H9 (cell line): ENCODE results near the gene ITPR1. TPM values are rescaled to one million over a fixed set of nuclear protein-coding genes. Genes with fewer than 3 reads are reported as not detected.
A peak's percentile ranks its signal among the peaks of the same experiment; 100 is the strongest.

Experiments used
- DNase-seq: peaks from one replicate; pipeline ENCODE4 v3.0.0-alpha.2; 2017
- H2AFZ ChIP-seq: one replicate; pipeline ENCODE4 v1.6.1; 2013; ENCODE audit warnings: mild to moderate bottlenecking, low read length, control low read depth, moderate library complexity
- H2AK5ac ChIP-seq: 2 replicates; pipeline ENCODE4 v1.6.1; 2013; ENCODE audit warnings: low read length, control low read depth, mixed read lengths; ENCODE audit not compliant: insufficient read length
- H2BK120ac ChIP-seq: one replicate; pipeline ENCODE4 v1.6.1; 2013; ENCODE audit warnings: low read depth, mild to moderate bottlenecking, low read length, control low read depth, inconsistent platforms; ENCODE audit not compliant: poor library complexity, severe bottlenecking
- H2BK12ac ChIP-seq: 2 replicates; pipeline ENCODE4 v1.6.1; 2013; ENCODE audit warnings: low read length, control low read depth, mixed read lengths, low read depth; ENCODE audit not compliant: insufficient read length
- H2BK15ac ChIP-seq: 2 replicates; pipeline ENCODE4 v1.6.1; 2013; ENCODE audit warnings: low read depth, low read length, control low read depth
- H2BK20ac ChIP-seq: one replicate; pipeline ENCODE4 v1.6.1; 2013; ENCODE audit warnings: low read depth, mild to moderate bottlenecking, low read length, control low read depth, inconsistent platforms; ENCODE audit not compliant: poor library complexity, severe bottlenecking
- H2BK5ac ChIP-seq: 2 replicates; pipeline ENCODE4 v1.6.1; 2013; ENCODE audit warnings: low read length, control low read depth, mixed read lengths; ENCODE audit not compliant: insufficient read length
- H3K14ac ChIP-seq: 2 replicates; pipeline ENCODE4 v1.6.1; 2013; ENCODE audit warnings: low read length, control low read depth; ENCODE audit not compliant: insufficient read depth
- H3K18ac ChIP-seq: 2 replicates; pipeline ENCODE4 v1.6.1; 2013; ENCODE audit warnings: low read depth, mild to moderate bottlenecking, mixed read lengths, low read length, control low read depth; ENCODE audit not compliant: insufficient read length
- H3K23ac ChIP-seq: 2 replicates; pipeline ENCODE4 v1.6.1; 2013; ENCODE audit warnings: low read length, control low read depth, mixed read lengths, low read depth; ENCODE audit not compliant: insufficient read length
- H3K23me2 ChIP-seq: 2 replicates; pipeline ENCODE4 v1.6.1; 2013; ENCODE audit warnings: low read depth, mild to moderate bottlenecking, mixed read lengths, low read length, control low read depth; ENCODE audit not compliant: insufficient read length, poor library complexity, severe bottlenecking
- H3K27ac ChIP-seq: 2 replicates; pipeline ENCODE4 v1.5.1; 2013; ENCODE audit warnings: low read length, control low read depth, mixed read lengths, low read depth; ENCODE audit not compliant: insufficient read length
- H3K27me3 ChIP-seq: 2 replicates; pipeline ENCODE4 v1.6.1; 2013; ENCODE audit warnings: low read length, control low read depth, inconsistent platforms; ENCODE audit not compliant: insufficient read depth
- H3K4ac ChIP-seq: 2 replicates; pipeline ENCODE4 v1.6.1; 2013; ENCODE audit warnings: low read depth, mild to moderate bottlenecking, control low read depth, inconsistent platforms, low read length, moderate library complexity
- H3K4me1 ChIP-seq: 2 replicates; pipeline ENCODE4 v1.6.1; 2013; ENCODE audit warnings: low read length, control low read depth, inconsistent platforms; ENCODE audit not compliant: insufficient read depth
- H3K4me2 ChIP-seq: 2 replicates; pipeline ENCODE4 v1.6.1; 2013; ENCODE audit warnings: low read length, control low read depth, mixed read lengths; ENCODE audit not compliant: insufficient read length, insufficient read depth
- H3K56ac ChIP-seq: 2 replicates; pipeline ENCODE4 v1.6.1; 2013; ENCODE audit warnings: low read depth, mild to moderate bottlenecking, mixed read lengths, low read length, control low read depth; ENCODE audit not compliant: insufficient read length
- H3K79me1 ChIP-seq: 2 replicates; pipeline ENCODE4 v1.6.1; 2013; ENCODE audit warnings: low read depth, mild to moderate bottlenecking, moderate library complexity, low read length, control low read depth, inconsistent platforms; ENCODE audit not compliant: insufficient read depth, poor library complexity, severe bottlenecking
- H3K79me2 ChIP-seq: 2 replicates; pipeline ENCODE4 v1.6.1; 2013; ENCODE audit warnings: low read length, control low read depth, inconsistent platforms; ENCODE audit not compliant: insufficient read depth
- H3K9ac ChIP-seq: 2 replicates; pipeline ENCODE4 v1.6.1; 2013; ENCODE audit warnings: low read length, control low read depth, mixed read lengths; ENCODE audit not compliant: insufficient read length; ENCODE audit errors: extremely low read depth
- H3K9me3 ChIP-seq: one replicate; pipeline ENCODE4 v1.6.1; 2013; ENCODE audit warnings: low read depth, low read length, inconsistent platforms; ENCODE audit not compliant: control insufficient read depth
- H3T11ph ChIP-seq: one replicate; pipeline ENCODE4 v1.6.1; 2013; ENCODE audit warnings: mild to moderate bottlenecking, low read length, control low read depth, inconsistent platforms
- H4K20me1 ChIP-seq: one replicate; pipeline ENCODE4 v1.6.1; 2013; ENCODE audit not compliant: control insufficient read depth, insufficient read length, insufficient read depth
- H4K5ac ChIP-seq: 2 replicates; pipeline ENCODE4 v1.6.1; 2013; ENCODE audit warnings: low read depth, mild to moderate bottlenecking, mixed read lengths, low read length, control low read depth; ENCODE audit not compliant: insufficient read length
- H4K8ac ChIP-seq: replicated peaks from 2 replicates; pipeline ENCODE4 v1.6.1; 2013; ENCODE audit warnings: low read length, control low read depth, mixed read lengths, low read depth; ENCODE audit not compliant: insufficient read length
- H4K91ac ChIP-seq: 2 replicates; pipeline ENCODE4 v1.6.1; 2013; ENCODE audit warnings: low read depth, mild to moderate bottlenecking, moderate library complexity, mixed read lengths, low read length, control low read depth; ENCODE audit not compliant: insufficient read length
- H3K27ac Mint-ChIP-seq, 3 experiments: 2 replicates in 2 of 3; 3 replicates in 1 of 3; pipeline ENCODE4 v1.8.0; 2020 to 2021; ENCODE audit warnings: mixed read lengths in 3 of 3, mild to moderate bottlenecking in 1 of 3, moderate library complexity in 1 of 3
- H3K27me3 Mint-ChIP-seq: 2 replicates; pipeline ENCODE4 v1.8.0; 2021; ENCODE audit warnings: low read depth, mild to moderate bottlenecking, moderate library complexity, mixed read lengths
- H3K36me3 Mint-ChIP-seq, 3 experiments: 2 replicates in 2 of 3; 3 replicates in 1 of 3; pipeline ENCODE4 v1.8.0; 2020 to 2021; ENCODE audit warnings: low read depth in 3 of 3, mixed read lengths in 3 of 3; ENCODE audit not compliant: insufficient read depth in 1 of 3
- H3K4me1 Mint-ChIP-seq, 2 experiments: 2 replicates each; pipeline ENCODE4 v1.8.0; 2020; ENCODE audit warnings: mixed read lengths in 2 of 2
- H3K4me3 Mint-ChIP-seq, 2 experiments: 2 replicates in 1 of 2; 3 replicates in 1 of 2; pipeline ENCODE4 v1.8.0; 2020 to 2021; ENCODE audit warnings: mild to moderate bottlenecking in 2 of 2, mixed read lengths in 2 of 2, moderate library complexity in 1 of 2
- H3K9me3 Mint-ChIP-seq, 2 experiments: 2 replicates in 1 of 2; 3 replicates in 1 of 2; pipeline ENCODE4 v1.8.0; 2020; ENCODE audit warnings: mild to moderate bottlenecking in 2 of 2, mixed read lengths in 2 of 2, moderate library complexity in 1 of 2
- CTCF ChIP-seq: fragments of 200-600 bp; sonication (generic); conservative IDR thresholded peaks from 3 replicates; pipeline ENCODE4 v1.8.0; 2021; ENCODE audit warnings: antibody characterized with exemption, mild to moderate bottlenecking
- WGBS: extraction: QIAGEN DNeasy Blood & Tissue Kit; methylation state at CpG from one replicate; pipeline ENCODE4 v1.1.7; 2013; ENCODE audit warnings: missing lambda C conversion rate, low lambda C conversion rate, mixed read lengths; ENCODE audit not compliant: insufficient read length; ENCODE audit errors: extremely low coverage; 5-methylcytosine and 5-hydroxymethylcytosine counted together
- total RNA-seq: library from RNA; stranded (reverse); gene quantifications from 2 replicates; pipeline ENCODE4 v1.2.1, GENCODE V29; 2021

The ITPR1 gene
- total RNA-seq, 1 experiment from 2014 or later, result 4.2 TPM

- Histone ChIP-seq H2BK20ac (no peak overlapping the region), H4K8ac (no peak overlapping the region), H3K79me2 (0 out of 2 replicates have a peak, but pooled peaks cover 2% of the 10 kb centered on the region), H3K4me1 (no peaks in the 10 kb centered on the region), H2BK120ac (no peak overlapping the region), H3T11ph (no peak overlapping the region), H4K91ac (no peak overlapping the region), H4K5ac (no peak overlapping the region), H2AK5ac (no peak overlapping the region), H3K14ac (no peak overlapping the region), H3K79me1 (no peaks in the 10 kb centered on the region), H4K20me1 (no peaks in the 10 kb centered on the region), H3K4me2 (no peak overlapping the region), H3K23me2 (no peaks in the 10 kb centered on the region), H3K56ac (no peak overlapping the region), H3K27ac (no peak overlapping the region), H2BK5ac (no peak overlapping the region), H3K27me3 (no peaks in the 10 kb centered on the region), H2BK15ac (no peak overlapping the region), H2BK12ac (no peak overlapping the region), H3K4ac (no peak overlapping the region), H3K23ac (no peak overlapping the region), H2AFZ (no peak overlapping the region), H3K18ac (no peak overlapping the region), H3K9ac (no peak overlapping the region), H3K9me3 (no peaks in the 10 kb centered on the region)
- peak; percentile 56 for TF ChIP-seq CTCF
- H3K4me1 Mint-ChIP-seq, result peaks cover 4 to 7% of the 10 kb centered on the region in 2 experiments
- no CpG with 5 or more reads among the region's 1 CpG for WGBS
- DNase-seq, result no peak
- H3K36me3 Mint-ChIP-seq, result no peaks in the 10 kb centered on the region
- no peak overlapping the region for H3K27ac Mint-ChIP-seq
- no peaks in the 10 kb centered on the region for H3K9me3 Mint-ChIP-seq
- H3K4me3 Mint-ChIP-seq, result no peak overlapping the region
- H3K27me3 Mint-ChIP-seq, result no peaks in the 10 kb centered on the region; the same call in 1 of the 2 replicates
Observed at GRCh38 chr3:4571690-4572334, 78.7 kb downstream of the ITPR1 start.
